Activated CD8-positive, alpha-beta memory T cell treated with anti-CD3 and anti-CD28 coated beads, Interleukin-2, amount 10 ng/mL, durations not matched to agents 7 days and 5 days (primary cell): ENCODE measurements around the gene ARHGAP15. TPM values are rescaled to one million over a fixed set of nuclear protein-coding genes. Genes with fewer than 3 reads are reported as not detected.

Source experiments
- ATAC-seq: fragments of 150-1000 bp; cut with Tn5 transposase; one replicate; pipeline ENCODE4 v1.10.0; 2021; ENCODE audit warnings: moderate library complexity
- CTCF ChIA-PET: fragments of 350-600 bp; sonication (Branson Sonifier 250); formaldehyde crosslinking; loops from one replicate; lab custom pipeline; 2021; ENCODE audit warnings: antibody characterized with exemption; lab: Charles Lee
- DNase-seq: peaks from one replicate; pipeline ENCODE4 v3.0.0-alpha.2; 2020
- H3K27ac Mint-ChIP-seq: one replicate; pipeline ENCODE4 v1.8.0; 2021; ENCODE audit warnings: mild to moderate bottlenecking, mixed read lengths
- H3K27me3 Mint-ChIP-seq: one replicate; pipeline ENCODE4 v1.8.0; 2021; ENCODE audit warnings: mixed read lengths
- H3K36me3 Mint-ChIP-seq: one replicate; pipeline ENCODE4 v1.8.0; 2021; ENCODE audit warnings: mild to moderate bottlenecking, mixed read lengths
- H3K4me1 Mint-ChIP-seq: one replicate; pipeline ENCODE4 v1.8.0; 2021; ENCODE audit warnings: mixed read lengths
- H3K4me3 Mint-ChIP-seq: one replicate; pipeline ENCODE4 v1.8.0; 2021; ENCODE audit warnings: mild to moderate bottlenecking, moderate library complexity, mixed read lengths
- H3K9me3 Mint-ChIP-seq: one replicate; pipeline ENCODE4 v1.8.0; 2022; ENCODE audit warnings: low read depth, mixed read lengths
- total RNA-seq, 2 experiments: library from RNA; stranded (reverse); gene quantifications; one replicate each; pipeline ENCODE4 v1.2.3, GENCODE V29; 2021

The ARHGAP15 gene
- total RNA-seq, 2 experiments from 2014 or later = 101 to 152 TPM

DNA sequence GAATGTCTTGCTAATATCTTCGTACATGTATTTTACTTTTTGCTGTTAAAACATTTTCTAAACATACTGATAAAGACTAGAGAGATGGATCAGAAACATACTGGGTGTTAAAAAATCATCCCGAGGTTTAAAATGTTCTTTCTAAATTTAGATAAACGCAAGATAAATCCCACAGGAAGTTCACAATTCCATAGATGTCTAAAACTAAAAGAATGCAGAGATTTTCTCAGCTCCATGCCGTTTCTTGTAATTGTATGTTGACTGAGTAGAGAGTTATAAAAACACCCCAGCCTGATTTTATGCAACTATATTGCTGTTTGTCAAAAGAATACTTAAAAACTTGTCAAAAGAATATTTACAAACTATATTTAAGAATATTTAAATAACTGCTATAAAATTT, 455.7 kb downstream of the ARHGAP15 start:
- Mint-ChIP-seq H3K4me1 (peaks cover 20% of the 10 kb centered on the region), H3K27ac (no peak overlapping the region), H3K4me3 (no peak overlapping the region), H3K36me3 (peaks cover 37% of the 10 kb centered on the region), H3K27me3 (no peaks in the 10 kb centered on the region), H3K9me3 (peaks cover 7% of the 10 kb centered on the region)
- ATAC-seq (no peak), DNase-seq (no peak)
- CTCF ChIA-PET = no interaction called here

DNA sequence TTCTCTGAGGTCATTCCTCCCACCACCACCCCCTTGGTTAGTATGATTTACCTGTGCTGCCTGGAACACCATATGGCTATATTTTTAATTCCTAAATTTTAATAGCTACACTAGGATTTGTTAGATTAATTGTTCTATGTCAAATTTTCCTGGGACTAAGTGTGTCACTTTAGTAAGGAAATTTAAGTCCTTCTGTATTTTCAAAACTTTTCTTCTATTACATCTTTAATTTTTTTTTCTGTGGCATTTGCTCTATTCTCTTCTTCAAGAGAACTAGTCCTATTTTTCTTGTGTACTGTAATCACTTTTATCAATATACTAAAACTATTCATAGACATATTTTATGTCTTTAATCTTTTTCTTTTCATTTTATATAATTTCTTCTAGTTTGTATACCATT, 456.9 kb downstream of the ARHGAP15 start:
- no peak for ATAC-seq
- H3K9me3 Mint-ChIP-seq = peaks cover 7% of the 10 kb centered on the region
- peaks cover 36% of the 10 kb centered on the region for H3K36me3 Mint-ChIP-seq

DNA sequence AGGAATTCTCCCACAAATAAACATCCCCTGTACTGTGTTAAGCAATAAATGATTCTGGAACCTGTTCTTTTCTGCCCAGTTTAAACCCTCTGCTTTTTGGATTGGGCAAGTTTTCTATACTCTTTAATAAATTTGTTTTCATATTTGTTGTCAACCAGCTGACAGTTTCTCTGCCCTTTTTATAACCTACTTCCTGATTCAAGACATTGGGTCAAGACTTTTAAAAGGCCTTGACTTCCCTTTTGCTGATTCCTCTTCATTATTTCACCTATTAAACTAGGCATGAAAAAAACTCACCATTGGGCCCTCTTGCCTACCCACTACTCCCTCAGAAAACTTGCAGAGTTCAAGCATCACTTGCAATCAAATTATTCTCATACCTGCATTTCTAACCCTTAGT, 459.5 kb downstream of the ARHGAP15 start:
- peaks cover 7% of the 10 kb centered on the region for H3K9me3 Mint-ChIP-seq
- no peak overlapping the region for H3K27ac Mint-ChIP-seq
- H3K4me3 Mint-ChIP-seq = no peak overlapping the region
- CTCF ChIA-PET = no interaction called here
- ATAC-seq (no peak), DNase-seq (no peak)
- H3K4me1 Mint-ChIP-seq = peaks cover 2% of the 10 kb centered on the region
- no peaks in the 10 kb centered on the region for H3K27me3 Mint-ChIP-seq
- peaks cover 35% of the 10 kb centered on the region for H3K36me3 Mint-ChIP-seq

More for the DNA sequence above, 456.9 kb downstream of the ARHGAP15 start:
- Mint-ChIP-seq H3K4me3 (no peak overlapping the region), H3K27me3 (no peaks in the 10 kb centered on the region), H3K4me1 (peaks cover 14% of the 10 kb centered on the region), H3K27ac (no peak overlapping the region)
- no peak for DNase-seq
- CTCF ChIA-PET = no interaction called here

DNA sequence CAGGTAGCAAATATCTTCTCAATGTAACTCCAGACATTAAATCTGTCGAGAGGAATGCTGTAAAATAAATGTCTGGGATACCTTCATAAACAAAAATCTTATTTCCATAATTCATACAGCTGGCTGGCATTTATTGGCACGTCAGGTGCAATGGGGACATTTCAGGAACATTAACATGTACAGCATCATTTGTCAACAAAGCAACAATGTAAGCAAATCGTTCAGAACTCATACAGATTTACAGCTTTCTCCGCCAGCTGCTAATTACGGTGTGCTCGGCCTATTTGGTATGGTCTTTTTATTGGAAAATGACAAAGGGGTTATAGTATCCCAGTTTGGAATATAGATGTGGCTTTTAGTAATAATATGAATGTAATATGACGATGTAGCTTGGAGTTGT, 464.9 kb downstream of the ARHGAP15 start:
- CTCF ChIA-PET = no interaction called here
- H3K27me3 Mint-ChIP-seq = no peaks in the 10 kb centered on the region
- H3K9me3 Mint-ChIP-seq = peaks cover 2% of the 10 kb centered on the region
- DNase-seq = no peak
- no peak overlapping the region for H3K4me3 Mint-ChIP-seq
- ATAC-seq = no peak
- no peak overlapping the region for H3K27ac Mint-ChIP-seq
- H3K36me3 Mint-ChIP-seq = peaks cover 27% of the 10 kb centered on the region
- no peaks in the 10 kb centered on the region for H3K4me1 Mint-ChIP-seq

DNA sequence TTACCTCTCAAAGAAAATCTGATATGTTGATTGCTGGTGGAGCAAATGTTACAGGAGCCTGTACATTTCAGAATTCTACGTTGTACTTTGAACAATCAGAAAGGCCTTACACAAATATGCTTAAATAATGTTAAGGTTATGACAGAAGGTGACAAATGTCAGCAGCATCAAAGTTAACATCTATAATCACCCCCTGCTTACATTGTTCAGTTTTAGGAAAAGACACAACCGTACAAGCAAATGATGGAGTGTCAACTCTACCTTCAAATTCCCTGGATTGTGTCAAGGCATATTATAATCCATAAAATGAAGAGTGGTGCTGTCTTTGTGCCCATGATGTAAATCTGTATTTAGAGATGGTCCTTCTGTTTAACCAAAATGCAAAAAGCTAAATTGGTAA, 465.5 kb downstream of the ARHGAP15 start:
- no peaks in the 10 kb centered on the region for H3K27me3 Mint-ChIP-seq
- CTCF ChIA-PET = no interaction called here
- DNase-seq (no peak), ATAC-seq (no peak)
- H3K9me3 Mint-ChIP-seq = peaks cover 2% of the 10 kb centered on the region
- H3K4me3 Mint-ChIP-seq = no peak overlapping the region
- no peaks in the 10 kb centered on the region for H3K4me1 Mint-ChIP-seq
- no peak overlapping the region for H3K27ac Mint-ChIP-seq
- peaks cover 29% of the 10 kb centered on the region for H3K36me3 Mint-ChIP-seq

DNA sequence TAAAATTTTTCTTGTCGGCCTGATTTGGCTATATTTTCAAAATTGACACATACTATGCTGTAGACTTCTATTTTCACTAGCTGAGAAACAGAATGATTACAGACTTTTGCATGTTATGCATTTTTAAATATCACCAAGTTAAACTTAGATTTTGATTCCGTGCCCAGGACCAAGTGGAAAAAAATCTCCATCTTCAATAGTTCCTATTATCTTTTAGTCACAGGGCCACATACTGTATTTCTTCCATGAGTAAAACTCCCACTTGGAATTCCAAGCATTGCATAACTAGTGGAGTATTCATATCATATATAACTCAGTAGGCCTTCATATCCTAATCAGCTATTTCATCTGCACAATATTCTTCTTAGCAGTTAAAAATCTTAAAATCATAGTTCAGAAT, 470.9 kb downstream of the ARHGAP15 start:
- no peak overlapping the region for H3K27ac Mint-ChIP-seq
- ATAC-seq = no peak
- peaks cover 25% of the 10 kb centered on the region for H3K36me3 Mint-ChIP-seq

DNA sequence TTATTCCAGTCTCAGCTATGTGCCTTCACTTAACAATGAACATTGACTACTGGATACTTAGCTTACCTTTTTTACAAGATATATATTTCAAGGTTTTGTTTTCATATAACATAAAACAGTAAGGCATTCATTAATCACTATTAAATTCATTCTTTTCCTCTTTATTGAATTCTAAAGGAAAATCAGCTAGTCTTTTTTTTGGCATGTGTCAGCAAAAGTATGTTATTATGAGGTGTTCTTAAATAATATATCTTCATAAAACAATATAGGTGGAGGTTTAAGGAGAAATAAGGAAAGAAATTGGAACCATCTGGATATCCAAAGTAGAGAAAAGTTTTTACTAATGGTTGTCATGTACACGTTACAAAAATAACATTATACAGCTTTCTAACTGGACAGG, 472.6 kb downstream of the ARHGAP15 start:
- ATAC-seq (no peak), DNase-seq (no peak)
- peaks cover 18% of the 10 kb centered on the region for H3K36me3 Mint-ChIP-seq
- H3K4me1 Mint-ChIP-seq = no peaks in the 10 kb centered on the region
- H3K27ac Mint-ChIP-seq = no peak overlapping the region
- no peaks in the 10 kb centered on the region for H3K9me3 Mint-ChIP-seq
- no peaks in the 10 kb centered on the region for H3K27me3 Mint-ChIP-seq
- CTCF ChIA-PET = no interaction called here
- H3K4me3 Mint-ChIP-seq = no peak overlapping the region

More for the DNA sequence above, 470.9 kb downstream of the ARHGAP15 start:
- DNase-seq = no peak
- CTCF ChIA-PET = no interaction called here
- no peaks in the 10 kb centered on the region for H3K27me3 Mint-ChIP-seq
- no peak overlapping the region for H3K4me3 Mint-ChIP-seq
- H3K9me3 Mint-ChIP-seq = peaks cover 2% of the 10 kb centered on the region
- H3K4me1 Mint-ChIP-seq = no peaks in the 10 kb centered on the region

DNA sequence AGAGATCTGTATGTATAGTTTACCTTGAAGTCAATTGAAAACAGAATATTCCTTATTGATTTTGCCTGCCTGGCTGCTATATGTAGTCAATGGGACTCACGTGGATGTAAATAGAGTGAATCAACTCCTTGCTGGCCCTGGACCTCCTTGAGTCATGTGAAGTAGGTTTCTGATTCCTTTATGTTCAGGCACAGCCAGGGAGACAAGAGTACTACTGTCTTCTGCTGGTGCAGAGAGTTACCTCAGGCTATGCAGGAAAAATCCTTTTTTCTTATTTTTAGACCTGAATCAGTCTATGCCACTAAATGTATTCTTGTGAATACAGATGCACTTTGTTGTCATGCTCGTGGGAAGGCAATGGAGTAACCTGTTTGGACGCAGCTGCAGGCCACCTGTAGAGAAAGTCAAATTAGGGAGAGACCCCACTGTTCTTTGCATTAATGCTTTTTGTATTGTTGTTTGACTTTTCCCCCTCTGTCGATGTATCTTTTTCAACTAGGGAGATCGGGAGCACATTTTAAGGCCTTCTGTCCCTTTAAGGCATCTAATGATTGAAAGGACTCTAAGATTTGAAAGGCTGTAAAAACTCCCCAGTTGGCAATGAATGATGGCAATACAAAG, 473.9 kb downstream of the ARHGAP15 start:
- Mint-ChIP-seq H3K27me3 (no peaks in the 10 kb centered on the region), H3K36me3 (peaks cover 15% of the 10 kb centered on the region)

DNA sequence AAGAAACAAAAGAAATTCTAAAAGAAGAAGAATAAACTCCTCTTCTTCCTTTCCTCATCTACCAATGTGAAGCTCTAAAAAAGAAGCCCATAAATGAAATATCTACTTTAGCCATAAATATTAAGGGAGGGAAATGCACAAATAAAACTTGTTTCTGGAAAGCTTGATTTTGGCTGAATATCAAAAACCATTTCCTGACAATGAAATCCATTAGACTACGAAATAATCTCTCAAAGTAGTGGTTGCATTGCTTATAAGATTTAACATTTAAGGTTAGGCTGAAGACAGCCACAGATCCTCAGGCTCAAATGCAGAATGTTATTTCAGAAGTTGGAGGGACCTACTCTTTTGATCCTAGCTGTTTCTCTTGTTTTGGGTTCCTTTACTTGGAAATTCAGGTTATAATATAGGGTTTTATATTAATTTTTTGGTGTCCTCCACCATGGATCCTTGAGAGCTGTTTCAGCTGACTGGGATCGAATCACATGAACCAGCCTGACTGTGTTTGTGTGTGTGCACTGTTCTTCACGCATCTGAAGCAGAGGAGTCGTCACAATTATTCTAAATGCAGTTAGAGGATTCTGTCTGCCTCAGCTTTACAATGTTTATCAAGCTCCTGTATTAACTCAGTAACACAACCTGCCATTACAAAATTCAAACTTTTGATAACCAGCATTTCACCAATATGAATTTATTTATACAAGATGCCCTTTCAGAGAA, 474.8 kb downstream of the ARHGAP15 start:
- CTCF ChIA-PET = no interaction called here
- ATAC-seq = no peak
- no peaks in the 10 kb centered on the region for H3K9me3 Mint-ChIP-seq

More for the DNA sequence above, 473.9 kb downstream of the ARHGAP15 start:
- ATAC-seq = no peak
- no peaks in the 10 kb centered on the region for H3K4me1 Mint-ChIP-seq
- no peak overlapping the region for H3K4me3 Mint-ChIP-seq
- DNase-seq = no peak
- CTCF ChIA-PET = no interaction called here
- no peak overlapping the region for H3K27ac Mint-ChIP-seq
- H3K9me3 Mint-ChIP-seq = no peaks in the 10 kb centered on the region

DNA sequence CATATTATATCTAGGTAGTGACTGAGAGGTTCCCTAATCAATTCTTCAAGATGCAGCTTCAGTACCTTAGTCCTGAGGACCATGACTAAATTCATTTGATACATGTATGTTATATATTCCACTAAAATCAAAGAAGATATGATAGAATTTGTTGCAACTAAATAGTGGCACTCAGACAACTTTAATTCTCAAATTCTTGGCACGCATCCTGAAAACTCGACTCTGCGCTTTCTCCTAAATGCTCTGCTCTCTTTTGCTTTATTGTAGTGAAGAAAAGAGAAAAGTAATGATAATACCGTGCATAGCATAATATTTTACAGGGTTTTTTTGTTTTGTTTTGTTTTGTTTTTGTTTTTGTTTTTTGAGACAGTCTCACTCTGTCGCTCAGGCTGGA, 475.3 kb downstream of the ARHGAP15 start:
- CTCF ChIA-PET = no interaction called here
- Mint-ChIP-seq H3K4me1 (no peaks in the 10 kb centered on the region), H3K27ac (no peak overlapping the region)

More for the DNA sequence above, 474.8 kb downstream of the ARHGAP15 start:
- no peak overlapping the region for H3K4me3 Mint-ChIP-seq
- H3K27me3 Mint-ChIP-seq = no peaks in the 10 kb centered on the region
- H3K4me1 Mint-ChIP-seq = no peaks in the 10 kb centered on the region
- no peak overlapping the region for H3K27ac Mint-ChIP-seq
- H3K36me3 Mint-ChIP-seq = peaks cover 15% of the 10 kb centered on the region
- no peak for DNase-seq

DNA sequence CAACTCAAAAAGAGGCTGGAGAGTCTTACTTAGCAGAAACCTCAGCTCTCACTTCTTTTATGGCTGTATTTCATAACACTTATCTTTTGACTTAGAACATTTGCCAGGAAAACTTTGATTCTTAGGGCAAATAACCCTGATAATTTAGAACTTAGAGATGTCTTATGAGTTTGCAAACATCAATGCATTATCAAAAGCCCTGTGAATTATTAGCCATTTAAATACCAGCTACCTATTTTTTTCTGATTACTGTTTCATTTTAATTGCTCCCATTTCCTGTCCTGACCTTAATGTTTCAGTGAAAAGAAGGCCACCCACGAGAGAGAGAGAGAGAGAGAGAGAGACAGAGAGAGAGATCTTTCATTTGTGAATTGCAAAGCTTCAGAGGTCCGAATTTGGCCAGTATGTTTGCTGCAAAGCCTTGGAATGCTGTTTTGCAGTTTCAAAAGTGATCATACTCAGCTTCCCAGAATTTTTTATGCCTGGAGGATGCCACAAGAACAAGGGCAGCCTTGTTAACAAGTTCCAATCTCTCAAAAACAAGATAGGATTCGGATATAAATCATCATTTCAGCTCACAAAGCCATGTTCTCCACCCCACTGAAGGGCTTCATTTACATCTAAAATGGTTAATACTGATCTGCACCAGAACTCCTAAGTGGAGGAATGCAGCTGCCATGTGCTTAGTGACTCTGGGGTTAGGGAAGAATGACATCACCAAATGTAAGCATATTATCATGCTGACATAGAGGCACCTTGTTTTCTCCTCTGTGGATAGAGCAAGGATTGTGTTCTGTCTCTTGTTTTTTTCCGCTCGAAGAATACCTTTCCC, 478.2 kb downstream of the ARHGAP15 start:
- Mint-ChIP-seq H3K27ac (no peak overlapping the region), H3K27me3 (no peaks in the 10 kb centered on the region), H3K9me3 (no peaks in the 10 kb centered on the region), H3K4me3 (no peak overlapping the region), H3K36me3 (peaks cover 14% of the 10 kb centered on the region), H3K4me1 (no peaks in the 10 kb centered on the region)
- ATAC-seq (no peak), DNase-seq (no peak)
- CTCF ChIA-PET = no interaction called here

More for the DNA sequence above, 475.3 kb downstream of the ARHGAP15 start:
- H3K36me3 Mint-ChIP-seq = peaks cover 11% of the 10 kb centered on the region
- no peaks in the 10 kb centered on the region for H3K27me3 Mint-ChIP-seq
- DNase-seq (no peak), ATAC-seq (no peak)
- no peaks in the 10 kb centered on the region for H3K9me3 Mint-ChIP-seq
- no peak overlapping the region for H3K4me3 Mint-ChIP-seq

DNA sequence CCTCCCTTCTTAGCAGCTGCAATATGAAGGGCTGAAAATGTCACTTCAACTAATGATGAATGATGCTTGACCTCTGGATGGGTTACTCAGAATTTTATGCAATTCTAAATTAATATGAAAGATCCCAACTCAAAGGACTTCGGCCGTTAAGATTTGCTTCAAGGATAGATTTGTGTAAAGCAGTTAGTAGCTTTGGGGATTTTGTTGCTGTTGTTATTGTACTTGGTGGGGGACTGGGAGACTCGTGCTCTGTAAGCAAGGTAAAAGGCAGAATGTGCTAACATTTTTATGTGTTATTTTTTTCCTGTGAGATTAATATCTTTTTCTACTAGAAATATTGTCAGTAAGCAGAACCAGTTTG, 478.8 kb downstream of the ARHGAP15 start:
- CTCF ChIA-PET = no interaction called here
- DNase-seq = no peak
- no peaks in the 10 kb centered on the region for H3K4me1 Mint-ChIP-seq
- H3K36me3 Mint-ChIP-seq = peaks cover 14% of the 10 kb centered on the region
- no peak overlapping the region for H3K4me3 Mint-ChIP-seq
- H3K9me3 Mint-ChIP-seq = no peaks in the 10 kb centered on the region
- no peak for ATAC-seq
- H3K27me3 Mint-ChIP-seq = no peaks in the 10 kb centered on the region
- no peak overlapping the region for H3K27ac Mint-ChIP-seq

DNA sequence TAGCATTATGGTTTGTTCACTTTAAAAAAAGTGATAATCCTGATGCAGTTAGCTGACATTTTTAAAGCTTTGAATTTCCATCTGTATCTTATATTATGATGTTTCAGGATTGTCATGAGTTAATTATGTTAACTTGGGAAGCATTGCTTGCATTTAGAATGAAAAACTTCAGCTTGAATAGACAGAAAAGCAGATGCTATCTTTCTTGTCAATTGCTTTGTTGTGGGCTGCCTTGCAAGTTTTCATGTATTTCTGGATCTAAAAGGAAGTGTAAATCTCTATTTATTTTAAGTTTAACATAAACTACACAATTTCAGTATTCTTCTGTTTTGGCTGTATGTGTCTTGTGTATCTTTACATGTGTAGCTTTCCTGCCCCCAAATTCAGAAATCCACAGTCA, 479.5 kb downstream of the ARHGAP15 start:
- no peaks in the 10 kb centered on the region for H3K9me3 Mint-ChIP-seq
- H3K4me3 Mint-ChIP-seq = no peak overlapping the region
- no peak for ATAC-seq
- CTCF ChIA-PET = no interaction called here
- no peak overlapping the region for H3K27ac Mint-ChIP-seq
- H3K36me3 Mint-ChIP-seq = peaks cover 16% of the 10 kb centered on the region
- no peaks in the 10 kb centered on the region for H3K27me3 Mint-ChIP-seq
- H3K4me1 Mint-ChIP-seq = no peaks in the 10 kb centered on the region
- DNase-seq = no peak

DNA sequence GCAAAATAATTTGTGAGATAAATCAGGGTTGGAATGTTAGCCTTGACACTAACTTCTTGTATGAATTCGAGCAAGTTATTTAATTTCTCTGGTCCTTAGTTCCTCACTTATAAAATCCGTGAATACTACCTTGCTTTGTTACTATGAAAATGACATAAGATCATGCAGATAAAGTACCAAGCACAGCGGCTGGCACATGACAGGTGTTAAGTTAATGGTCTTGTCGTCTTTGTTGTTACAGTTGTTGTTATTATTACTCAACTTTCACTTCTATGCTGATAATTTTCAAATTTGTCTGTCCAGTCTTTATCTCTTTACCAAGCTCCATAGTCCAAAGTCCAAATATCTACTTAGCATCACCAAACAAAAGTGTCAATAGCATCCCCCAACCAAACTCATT, 482.1 kb downstream of the ARHGAP15 start:
- ATAC-seq (no peak), DNase-seq (no peak)
- H3K4me1 Mint-ChIP-seq = peaks cover 8% of the 10 kb centered on the region
- no peak overlapping the region for H3K27ac Mint-ChIP-seq
- no peaks in the 10 kb centered on the region for H3K27me3 Mint-ChIP-seq
- CTCF ChIA-PET = no interaction called here
- H3K9me3 Mint-ChIP-seq = no peaks in the 10 kb centered on the region
- peaks cover 20% of the 10 kb centered on the region for H3K36me3 Mint-ChIP-seq
- H3K4me3 Mint-ChIP-seq = no peak overlapping the region
